ENCODE results near the gene CORO2A.

GRCh38 chr9:98159301-98159700, 33.1 kb downstream of the CORO2A start:
- TF ChIP-seq ZBTB1 (CRISPR knock-in tag; IDR thresholded peaks at IDR 0.05; ENCODE audit: borderline replicate concordance) (no peak), ZNF251 (CRISPR knock-in tag; IDR thresholded peaks at IDR 0.05) (no peak), HNF1B (CRISPR knock-in tag; IDR thresholded peaks at IDR 0.05) (no peak), ZNF713 (CRISPR knock-in tag; IDR thresholded peaks at IDR 0.05) (no peak), RAD21 (CRISPR knock-in tag; IDR thresholded peaks at IDR 0.05) (no peak), CHD2 (IDR thresholded peaks at IDR 0.05; ENCODE audit: low read depth, low read length) (no peak), ZNF558 (CRISPR knock-in tag; IDR thresholded peaks at IDR 0.05; ENCODE audit: borderline replicate concordance) (no peak), KDM5A (IDR thresholded peaks at IDR 0.05; ENCODE audit: borderline replicate concordance, low read length) (no peak)

Measured in HepG2 (cell line).